Mesodermal cell (in vitro differentiated cells): Measurements from ENCODE around the gene KLF12.

Experiments
- H3K27ac ChIP-seq: 2 replicates; pipeline ENCODE4 v1.7.0; 2013; ENCODE audit warnings: mild to moderate bottlenecking, low read depth, low read length, moderate library complexity; ENCODE audit not compliant: severe bottlenecking
- H3K36me3 ChIP-seq: 2 replicates; pipeline ENCODE4 v1.7.1; 2013; ENCODE audit warnings: mild to moderate bottlenecking, low read length, moderate library complexity; ENCODE audit not compliant: control insufficient read depth, insufficient read depth
- H3K4me1 ChIP-seq: one replicate; pipeline ENCODE4 v1.7.1; 2013; ENCODE audit warnings: mild to moderate bottlenecking, low read length; ENCODE audit not compliant: insufficient read depth, control insufficient read depth, poor library complexity, severe bottlenecking
- H3K4me3 ChIP-seq: 2 replicates; pipeline ENCODE4 v1.7.0; 2013; ENCODE audit warnings: low read length, control low read depth, mild to moderate bottlenecking; ENCODE audit not compliant: insufficient read depth, poor library complexity, severe bottlenecking; ENCODE audit errors: extremely low read depth
- H3K9me3 ChIP-seq: 2 replicates; pipeline ENCODE4 v1.7.1; 2013; ENCODE audit warnings: mild to moderate bottlenecking, low read length, moderate library complexity; ENCODE audit not compliant: control insufficient read depth
- WGBS, 2 experiments: methylation state at CpG; one replicate each; pipeline ENCODE4 v1.1.5; 2013; ENCODE audit warnings: missing lambda C conversion rate in 2 of 2; ENCODE audit not compliant: insufficient coverage in 2 of 2; 5-methylcytosine and 5-hydroxymethylcytosine counted together

KLF12 gene

DNA sequence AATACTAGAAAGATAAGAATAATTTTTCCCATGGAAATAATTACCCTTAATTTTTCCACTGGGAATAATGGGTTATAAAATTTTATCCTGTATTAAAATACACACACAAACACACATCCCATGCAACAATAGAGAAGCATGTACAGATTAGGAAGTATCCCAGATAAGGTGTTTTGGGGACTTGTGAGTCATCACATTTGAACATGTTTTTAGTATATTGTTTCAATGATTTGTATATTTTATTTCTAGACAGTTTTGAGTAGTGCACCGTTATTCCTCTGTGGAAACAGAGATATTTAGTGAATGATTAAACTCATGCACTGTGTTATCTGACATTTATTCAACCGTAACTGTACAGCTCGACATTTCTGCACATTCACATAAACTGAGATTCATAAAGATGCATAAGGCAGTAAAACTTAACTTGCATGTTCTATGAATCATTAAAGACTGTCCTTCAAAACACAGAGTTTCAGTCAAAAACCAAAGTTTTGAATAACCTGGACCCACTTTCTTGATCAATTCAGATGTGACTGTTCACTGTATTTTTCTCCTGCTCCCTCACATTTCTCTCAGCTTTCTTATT lies 30.1 kb downstream of the KLF12 start:
- Histone ChIP-seq H3K4me3 (no peak overlapping the region), H3K27ac (no peak overlapping the region), H3K36me3 (no peaks in the 10 kb centered on the region), H3K9me3 (peaks cover 9% of the 10 kb centered on the region), H3K4me1 (no peaks in the 10 kb centered on the region)
- 100% methylated on average over 2 of the region's 3 CpGs; no CpG with 5 or more reads in 1 of the 2 experiments for WGBS, 2 experiments

DNA sequence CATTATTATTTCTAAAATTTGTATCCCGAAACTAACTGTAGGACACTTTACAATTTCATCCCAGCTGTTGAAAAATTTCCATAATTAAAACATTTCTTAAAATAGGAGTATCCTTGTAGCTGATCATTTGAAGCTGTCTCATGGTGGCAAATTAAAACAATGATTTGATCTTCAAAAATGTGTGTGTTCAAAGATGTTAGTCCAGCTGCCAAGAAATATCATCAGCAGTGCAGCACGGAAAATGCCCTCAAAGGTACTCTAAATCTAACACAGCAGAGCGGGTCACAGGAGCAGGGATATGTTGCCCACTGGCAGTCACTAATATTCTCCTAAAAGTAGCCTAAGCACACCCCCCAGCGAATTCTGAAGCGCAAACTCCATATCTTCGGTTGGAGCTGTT lies 31.0 kb downstream of the KLF12 start:
- WGBS, 2 experiments, result 80% methylated on average over 1 of the region's 6 CpGs; no CpG with 5 or more reads in 1 of the 2 experiments
- H3K27ac ChIP-seq, result no peak overlapping the region
- no peaks in the 10 kb centered on the region for H3K36me3 ChIP-seq
- H3K4me1 ChIP-seq, result no peaks in the 10 kb centered on the region
- peaks cover 9% of the 10 kb centered on the region for H3K9me3 ChIP-seq
- H3K4me3 ChIP-seq, result no peak overlapping the region

DNA sequence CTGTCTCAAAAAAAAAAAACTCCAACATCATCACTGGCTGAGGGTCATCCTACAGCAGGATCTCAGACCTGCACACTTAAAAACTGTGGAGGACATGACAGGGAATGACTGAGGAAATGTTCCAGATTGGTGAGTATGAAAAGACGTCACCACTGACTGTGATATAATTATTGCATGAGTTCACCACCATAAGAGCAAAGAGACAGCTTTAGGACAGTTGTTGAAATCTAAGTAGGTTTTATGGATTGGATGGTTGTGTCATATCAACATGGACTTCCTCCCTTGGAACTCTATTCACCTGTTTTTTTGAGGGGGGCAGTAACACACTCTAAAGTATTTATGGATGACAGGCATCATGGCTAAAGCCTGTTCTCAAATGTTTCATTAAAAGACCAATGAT lies 31.5 kb downstream of the KLF12 start:
- no CpG with 5 or more reads among the region's 1 CpG for WGBS, 2 experiments

DNA sequence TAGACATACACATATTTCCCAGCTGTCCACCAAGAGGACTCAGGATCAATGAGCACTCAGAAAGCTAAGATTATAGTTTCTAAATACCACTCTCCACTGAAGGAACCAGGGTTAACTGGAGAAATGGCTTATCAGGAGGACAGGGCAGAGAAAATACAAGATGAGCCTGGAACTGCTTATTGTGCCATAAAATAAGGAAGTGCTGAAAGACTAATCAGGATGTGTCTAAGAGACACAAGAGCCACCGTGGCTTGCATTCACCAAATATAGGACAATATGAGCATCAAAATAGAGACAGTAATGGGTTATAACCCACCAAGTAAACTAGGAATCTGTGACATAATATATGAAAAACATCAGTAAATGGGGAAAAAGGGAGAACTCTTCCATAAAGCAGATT lies 32.8 kb downstream of the KLF12 start:
- Histone ChIP-seq H3K27ac (no peak overlapping the region), H3K4me1 (no peaks in the 10 kb centered on the region), H3K4me3 (no peak overlapping the region), H3K36me3 (no peaks in the 10 kb centered on the region), H3K9me3 (peaks cover 9% of the 10 kb centered on the region)
- no CpG with 5 or more reads among the region's 1 CpG for WGBS, 2 experiments

More for the DNA sequence above, 31.5 kb downstream of the KLF12 start:
- no peaks in the 10 kb centered on the region for H3K36me3 ChIP-seq
- no peaks in the 10 kb centered on the region for H3K4me1 ChIP-seq
- H3K4me3 ChIP-seq, result no peak overlapping the region
- peaks cover 9% of the 10 kb centered on the region for H3K9me3 ChIP-seq
- H3K27ac ChIP-seq, result no peak overlapping the region

DNA sequence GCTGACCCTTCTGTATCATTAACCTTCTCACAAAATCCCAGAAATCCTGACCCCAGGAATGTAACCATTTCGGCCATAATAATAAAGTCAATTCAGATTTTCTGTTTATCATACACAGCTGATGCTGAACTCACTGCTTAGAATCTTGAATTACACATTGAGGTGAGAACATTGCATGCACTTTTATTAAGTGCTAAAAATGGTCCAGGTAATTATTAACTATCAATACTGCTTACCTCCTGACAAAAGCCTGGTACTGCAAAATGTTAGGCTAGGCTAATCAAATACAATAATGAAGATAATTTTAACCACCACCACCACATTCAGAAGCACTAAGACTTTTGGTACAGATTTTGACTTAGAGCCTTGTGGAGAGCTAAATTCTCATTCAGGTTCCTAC lies 36.1 kb downstream of the KLF12 start:
- no peaks in the 10 kb centered on the region for H3K4me1 ChIP-seq
- H3K27ac ChIP-seq, result no peak overlapping the region
- no peaks in the 10 kb centered on the region for H3K36me3 ChIP-seq
- 90% methylated on average over 1 of the region's 1 CpG; no CpG with 5 or more reads in 1 of the 2 experiments for WGBS, 2 experiments
- H3K4me3 ChIP-seq, result no peak overlapping the region
- H3K9me3 ChIP-seq, result peaks cover 9% of the 10 kb centered on the region

DNA sequence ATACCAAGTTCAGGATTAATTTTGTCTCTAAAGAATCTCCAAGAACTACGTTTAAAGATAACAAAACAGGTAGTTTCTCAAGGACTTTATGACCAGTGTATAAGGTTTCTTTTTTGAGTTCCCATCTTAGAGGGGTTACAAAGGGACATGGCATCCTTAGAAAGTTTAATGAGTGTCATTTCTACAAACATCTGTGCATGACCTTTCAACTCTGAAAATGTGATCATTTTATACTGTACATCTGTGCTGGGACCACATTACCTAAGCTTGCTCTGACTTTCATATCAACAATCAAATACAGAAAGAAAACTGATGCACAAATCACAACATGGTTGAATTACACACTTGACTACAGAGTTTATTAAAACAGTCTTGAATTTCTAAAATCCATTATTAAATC lies 37.1 kb downstream of the KLF12 start:
- Histone ChIP-seq H3K27ac (no peak overlapping the region), H3K4me1 (no peaks in the 10 kb centered on the region), H3K4me3 (no peak overlapping the region), H3K9me3 (peaks cover 9% of the 10 kb centered on the region), H3K36me3 (no peaks in the 10 kb centered on the region)
- no CpG with 5 or more reads among the region's 1 CpG for WGBS, 2 experiments

DNA sequence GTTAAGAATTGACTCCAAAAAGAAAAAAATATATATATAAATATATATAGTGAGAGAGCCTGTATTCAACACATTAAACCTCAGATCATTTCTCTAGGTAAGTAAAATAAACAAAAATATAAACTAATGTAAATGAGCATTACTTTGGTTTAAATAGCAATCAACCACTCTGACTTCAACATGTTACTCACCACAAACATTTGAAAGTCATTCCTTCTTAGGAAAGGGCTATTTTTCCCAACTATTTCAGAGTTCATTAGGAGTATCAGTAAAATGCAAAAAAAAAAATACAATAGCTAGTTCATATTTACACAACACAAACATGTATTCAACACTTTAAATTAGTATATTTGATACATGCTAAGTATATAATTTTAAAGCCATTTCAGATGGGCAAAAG lies 40.5 kb downstream of the KLF12 start:
- Histone ChIP-seq H3K9me3 (no peaks in the 10 kb centered on the region), H3K4me1 (no peaks in the 10 kb centered on the region), H3K4me3 (no peak overlapping the region), H3K36me3 (no peaks in the 10 kb centered on the region), H3K27ac (no peak overlapping the region)

DNA sequence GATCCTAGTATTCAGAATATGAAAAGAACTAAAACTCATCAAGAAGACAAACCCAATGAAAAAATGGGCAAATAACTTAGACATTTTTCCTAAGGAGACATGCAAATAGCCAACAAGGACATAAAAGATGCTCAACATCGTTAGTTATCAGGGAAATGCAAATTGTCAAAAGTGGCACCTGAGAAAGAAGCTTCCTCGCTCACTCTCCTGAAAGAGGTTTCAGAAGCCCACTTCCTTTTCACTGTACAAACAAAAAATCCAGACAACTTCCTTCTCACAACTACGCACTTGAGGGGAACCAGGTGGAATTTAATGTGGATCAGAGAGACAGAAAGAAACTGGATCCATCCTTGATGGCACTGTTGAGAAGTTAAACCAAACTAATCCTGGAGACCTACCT lies 41.5 kb downstream of the KLF12 start:
- WGBS, 2 experiments, result 87 to 100% methylated on average over 1 to 2 of the region's 3 CpGs
- H3K27ac ChIP-seq, result no peak overlapping the region
- no peaks in the 10 kb centered on the region for H3K4me1 ChIP-seq
- H3K9me3 ChIP-seq, result no peaks in the 10 kb centered on the region
- H3K36me3 ChIP-seq, result no peaks in the 10 kb centered on the region
- H3K4me3 ChIP-seq, result no peak overlapping the region

DNA sequence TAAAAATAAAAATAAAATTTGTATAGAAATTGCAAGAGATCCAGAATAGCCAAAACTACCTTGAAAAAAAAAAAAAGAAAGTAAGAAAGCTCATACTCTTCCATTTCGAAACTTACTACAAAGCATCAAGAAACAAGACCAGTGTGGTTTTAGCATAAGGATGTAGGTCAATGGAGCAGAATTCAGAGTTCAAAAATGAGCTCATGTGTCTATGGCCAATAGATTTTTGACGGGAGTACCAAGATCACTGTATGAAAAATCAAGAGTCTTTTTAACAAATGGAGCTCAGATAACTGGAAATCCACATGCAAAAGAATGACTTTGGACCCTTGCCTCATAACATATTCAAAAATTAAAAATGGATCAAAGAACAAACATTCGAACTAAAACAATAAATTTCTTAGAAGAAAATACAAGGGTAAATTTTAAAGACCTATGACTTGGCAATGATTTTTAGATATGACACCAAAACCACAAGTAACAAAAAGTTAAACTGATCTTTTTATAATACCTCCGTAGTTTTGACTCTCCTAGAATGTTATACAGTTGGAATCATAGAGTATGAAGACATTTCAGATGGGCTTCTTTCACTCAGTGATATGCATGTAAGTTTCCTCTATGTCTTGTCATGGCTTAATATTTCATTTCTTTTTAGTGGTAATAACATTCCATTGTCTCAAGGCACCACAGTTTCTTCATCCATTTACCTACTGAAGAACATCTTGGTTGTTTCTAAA lies 43.2 kb downstream of the KLF12 start:
- Histone ChIP-seq H3K4me3 (no peak overlapping the region), H3K36me3 (no peaks in the 10 kb centered on the region), H3K27ac (no peak overlapping the region), H3K9me3 (no peaks in the 10 kb centered on the region), H3K4me1 (no peaks in the 10 kb centered on the region)
- WGBS, 2 experiments, result 80 to 100% methylated on average over 1 of the region's 4 CpGs

DNA sequence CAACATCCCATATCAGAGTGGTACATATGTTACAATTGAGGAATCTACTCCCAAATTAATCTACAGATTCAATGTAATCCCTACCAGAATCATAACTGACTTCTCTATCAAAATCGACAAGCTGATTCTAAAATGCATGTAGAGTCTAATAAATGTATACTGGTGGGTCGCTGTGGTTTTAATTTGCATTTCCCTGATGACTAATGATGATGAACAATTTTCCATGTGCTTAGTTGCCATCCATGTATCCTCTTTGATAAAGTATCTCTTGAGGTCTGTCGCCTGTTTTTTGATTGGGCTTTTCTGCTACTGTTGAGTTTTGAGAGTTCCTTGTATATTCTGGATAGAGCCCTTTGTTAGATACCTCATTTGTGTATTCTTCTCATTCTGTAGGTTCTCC lies 43.8 kb downstream of the KLF12 start:
- H3K4me3 ChIP-seq, result no peak overlapping the region
- no peaks in the 10 kb centered on the region for H3K9me3 ChIP-seq
- no peaks in the 10 kb centered on the region for H3K4me1 ChIP-seq
- no peaks in the 10 kb centered on the region for H3K36me3 ChIP-seq
- no CpG with 5 or more reads among the region's 3 CpGs for WGBS, 2 experiments
- H3K27ac ChIP-seq, result no peak overlapping the region

DNA sequence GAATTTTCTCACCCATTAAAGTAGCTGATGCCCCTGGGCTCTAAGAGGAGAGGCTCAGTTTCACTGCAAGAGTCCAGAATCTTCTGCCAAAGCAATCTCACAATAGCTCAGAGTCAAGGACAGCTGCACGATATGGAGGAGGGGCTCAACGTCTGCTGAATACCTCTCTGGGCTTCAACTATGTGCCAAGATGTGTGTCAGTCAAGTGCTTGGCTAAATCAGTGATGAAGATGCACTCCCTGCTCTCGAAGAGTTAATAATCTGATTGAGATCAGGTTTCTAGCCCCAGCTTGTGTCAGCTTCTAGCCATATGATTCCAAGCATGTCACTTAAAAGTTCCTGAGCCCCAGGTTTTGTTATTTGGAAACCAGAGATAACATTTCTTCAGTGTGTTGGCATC lies 46.8 kb downstream of the KLF12 start:
- Histone ChIP-seq H3K4me3 (no peak overlapping the region), H3K27ac (no peak overlapping the region), H3K4me1 (no peaks in the 10 kb centered on the region), H3K9me3 (no peaks in the 10 kb centered on the region), H3K36me3 (no peaks in the 10 kb centered on the region)
- 90 to 94% methylated on average over 3 of the region's 3 CpGs for WGBS, 2 experiments
